GM18498 (cell line): Measurements from ENCODE around the gene CAVIN1.
"Not testable (repeated sequence)": the region's sequence is repeated elsewhere in the genome, so short reads cannot be mapped to it uniquely, and the experiment has no call there.

Experiments used
- ATAC-seq: cut with Tn5 transposase; IDR thresholded peaks from one replicate; pipeline ENCODE4 v1.9.1; 2021; ENCODE audit warnings: mild to moderate bottlenecking, moderate library complexity; ENCODE audit not compliant: unreplicated experiment

Gene CAVIN1

DNA sequence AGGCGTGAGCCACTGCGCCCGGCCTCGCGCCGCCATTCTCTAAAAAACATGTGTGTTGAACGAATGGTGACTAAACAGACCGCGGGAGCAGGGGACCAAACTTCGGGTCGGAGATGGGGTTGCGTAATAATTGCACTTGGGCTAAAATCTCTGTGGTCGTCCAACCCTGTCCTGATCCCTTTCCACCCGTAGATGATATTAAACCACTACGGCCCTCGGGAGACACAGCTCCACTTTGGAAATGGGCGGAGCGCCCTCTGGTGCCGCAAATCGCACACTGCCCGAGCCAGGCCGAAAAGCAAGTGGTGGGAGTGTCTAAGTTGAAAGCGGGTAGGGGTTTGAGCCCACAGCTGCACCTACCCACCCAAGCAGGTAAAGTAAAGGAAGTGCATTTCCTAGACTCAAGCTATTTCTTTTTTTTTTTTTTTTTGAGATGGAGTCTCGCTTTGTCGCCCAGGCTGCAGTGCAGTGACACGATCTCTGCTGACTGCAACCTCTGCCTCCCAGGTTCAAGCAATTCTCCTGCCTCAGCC, 17.0 kb downstream of the CAVIN1 start:
- ATAC-seq, result no peak

DNA sequence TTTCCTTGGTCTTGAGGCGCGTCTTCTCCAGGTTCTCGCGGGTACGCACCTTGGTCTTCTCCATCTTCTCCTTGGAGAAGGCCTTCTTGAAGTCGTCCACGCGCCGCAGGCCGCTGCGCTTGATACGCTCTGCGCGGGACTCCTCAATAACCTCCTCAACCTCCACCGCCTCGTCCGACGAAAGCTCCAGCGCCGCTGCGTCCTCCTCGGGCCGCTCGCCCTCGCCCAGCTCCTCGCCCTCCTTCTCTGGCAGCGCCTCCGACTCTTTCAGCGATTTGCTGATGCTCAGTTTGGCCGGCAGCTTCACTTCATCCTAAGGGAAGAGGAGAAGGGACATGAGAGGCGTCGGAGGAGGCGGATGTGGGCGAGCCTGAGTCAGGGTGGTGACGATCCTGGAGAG, 18.0 kb downstream of the CAVIN1 start:
- ATAC-seq, result no peak

GRCh38 chr17:42404326-42405055, 18.6 kb downstream of the CAVIN1 start:
- ATAC-seq, result no peak

DNA sequence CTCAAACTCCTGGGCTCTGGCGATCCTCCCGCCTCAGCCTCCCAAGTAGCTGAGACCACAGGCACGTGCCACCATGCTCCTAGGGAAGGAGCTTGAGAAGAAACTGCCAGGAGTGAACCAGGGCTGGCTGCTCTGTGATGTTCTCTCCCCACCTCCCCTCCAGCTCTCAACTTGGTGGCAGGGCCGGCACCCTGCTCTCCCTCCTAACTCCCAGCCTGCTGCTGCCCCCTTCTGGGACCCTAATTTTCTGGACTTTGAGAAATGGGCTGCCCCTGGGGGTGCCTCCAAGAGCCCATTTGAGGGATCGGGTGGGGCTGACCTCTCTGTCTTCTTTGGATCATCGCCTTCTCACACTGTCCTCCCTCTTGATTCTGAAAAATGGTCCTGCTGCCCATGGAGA, 19.9 kb downstream of the CAVIN1 start:
- no peak for ATAC-seq

- ATAC-seq, result no peak
Observed at GRCh38 chr17:42402117-42402516, 20.9 kb downstream of the CAVIN1 start.

GRCh38 chr17:42400844-42401375, 22.1 kb downstream of the CAVIN1 start:
- ATAC-seq, result not testable (repeated sequence)

- ATAC-seq, result no peak
Observed at GRCh38 chr17:42399948-42400843, 22.9 kb downstream of the CAVIN1 start.

- no peak for ATAC-seq
Observed at GRCh38 chr17:42399121-42399520, 23.9 kb downstream of the CAVIN1 start.

- not testable (repeated sequence) for ATAC-seq
Observed at GRCh38 chr17:42395601-42396000, 27.5 kb downstream of the CAVIN1 start.

DNA sequence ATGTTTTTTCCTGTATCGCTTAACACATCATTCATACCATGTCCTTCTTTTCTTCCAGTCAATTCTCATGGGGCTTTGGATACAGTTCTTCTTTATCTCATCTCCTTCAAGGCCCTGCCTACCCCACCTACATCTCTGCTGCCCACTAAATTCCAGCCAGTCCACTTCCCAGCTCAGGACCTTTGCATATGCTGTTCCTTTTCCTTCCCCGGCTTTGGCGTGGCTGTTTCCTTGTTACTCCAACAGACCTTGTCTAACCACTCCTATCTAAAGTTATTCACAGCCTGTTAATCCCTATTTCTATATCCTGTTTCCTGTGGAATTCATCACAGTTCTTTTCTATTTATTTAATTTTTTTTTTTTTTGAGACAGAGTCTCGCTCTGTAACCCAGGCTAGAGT, 28.2 kb downstream of the CAVIN1 start:
- ATAC-seq, result no peak

- no peak for ATAC-seq
Observed at GRCh38 chr17:42392692-42393415, 30.2 kb downstream of the CAVIN1 start.

GRCh38 chr17:42391439-42391838, 31.6 kb downstream of the CAVIN1 start:
- ATAC-seq, result not testable (repeated sequence)

- no peak for ATAC-seq
Observed at GRCh38 chr17:42389899-42390298, 33.2 kb downstream of the CAVIN1 start.

DNA sequence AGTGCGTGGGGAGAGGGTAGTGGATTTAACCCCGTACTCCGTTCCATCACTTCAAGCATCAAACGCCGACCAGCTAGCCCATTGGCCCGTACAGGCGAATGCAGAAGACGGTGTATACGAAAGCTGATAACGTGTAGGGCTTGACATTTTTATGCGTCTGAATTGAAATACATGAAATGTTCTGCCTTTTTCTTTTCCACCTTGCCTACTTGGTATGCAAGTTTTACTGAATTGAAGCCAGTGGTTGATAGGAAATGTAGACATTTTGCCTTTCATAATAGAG, 34.0 kb downstream of the CAVIN1 start:
- no peak for ATAC-seq

GRCh38 chr17:42388381-42389134, 34.5 kb downstream of the CAVIN1 start, which contains the start of gene STAT3:
TSS of gene STAT3 (minus strand) at chr17:42388442. CDS start at chr17:42348516, 39,926 bp downstream.
- peak; percentile 93 for ATAC-seq

DNA sequence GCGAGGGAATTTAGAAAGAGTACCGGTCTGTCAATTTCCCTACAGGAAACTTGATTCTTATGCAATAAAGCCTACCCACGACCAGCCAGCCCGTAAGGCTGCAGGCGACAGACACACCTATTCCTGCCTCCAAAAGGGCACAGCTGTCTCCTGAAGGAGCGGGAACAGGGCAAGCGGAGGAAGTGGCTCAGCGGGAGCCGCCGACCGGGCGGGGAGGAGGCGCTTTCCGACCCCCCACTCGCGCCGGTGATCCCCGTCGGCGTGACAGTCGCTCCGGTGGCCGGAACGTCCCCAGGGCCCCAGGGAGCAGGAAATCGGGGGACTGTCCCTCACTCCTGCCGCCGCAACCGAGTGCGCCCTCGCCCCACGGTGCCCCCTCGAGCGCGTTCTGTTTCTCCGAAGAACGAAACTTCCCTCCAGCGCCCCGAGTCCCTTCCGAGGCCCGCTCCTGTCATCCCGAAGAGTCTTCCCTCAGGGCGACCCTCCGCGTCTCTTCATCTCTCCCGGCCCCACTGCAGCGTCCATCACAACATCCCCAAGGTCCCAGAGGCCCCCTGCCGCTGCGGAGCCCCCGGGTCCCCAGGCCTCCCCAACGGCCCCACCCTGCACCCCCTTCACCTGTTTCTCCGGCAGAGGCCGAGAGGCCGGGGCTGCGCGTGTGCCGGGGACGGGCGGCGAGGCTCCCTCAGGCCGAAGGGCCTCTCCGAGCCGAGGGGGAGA, 35.2 kb downstream of the CAVIN1 start:
- ATAC-seq, result peak; percentile 3

GRCh38 chr17:42386777-42387657, 36.0 kb downstream of the CAVIN1 start:
- ATAC-seq, result no peak

GRCh38 chr17:42381898-42382297, 41.2 kb downstream of the CAVIN1 start:
- no peak for ATAC-seq

- no peak for ATAC-seq
Observed at GRCh38 chr17:42380935-42381334, 42.1 kb downstream of the CAVIN1 start.
